Measurements from ENCODE around the gene ABRAXAS1.
"Not testable (repeated sequence)": the region's sequence is repeated elsewhere in the genome, so short reads cannot be mapped to it uniquely, and the experiment has no call there.

Gene ABRAXAS1

GRCh38 chr4:83504503-83504902 is 19.6 kb upstream of the ABRAXAS1 start:
- no peak overlapping the region for H3K4me3 ChIP-seq (ENCODE audit: low read depth, low read length)
- ChIA-PET CTCF (no interaction called here), POLR2A (no interaction called here)
- no peaks in the 10 kb centered on the region for H3K9me3 ChIP-seq (ENCODE audit: control insufficient read depth, insufficient read depth, low read depth, low read length)
- no peak overlapping the region for H3K27ac ChIP-seq (ENCODE audit: extremely low read depth, low read depth, low read length)
- no peaks in the 10 kb centered on the region for H3K4me1 ChIP-seq (ENCODE audit: control insufficient read depth, insufficient read depth, low read length)
- H3K36me3 ChIP-seq (ENCODE audit: control insufficient read depth in 2 of 2, insufficient read depth in 1 of 2, low read length in 2 of 2) = no peaks in the 10 kb centered on the region
- TF ChIP-seq ZNF707 (tag by site-specific recombination; IDR thresholded peaks at IDR 0.05) (no peak), ZSCAN18 (tag by site-specific recombination; IDR thresholded peaks at IDR 0.05) (no peak)

- no peak overlapping the region for H3K27ac ChIP-seq (ENCODE audit: extremely low read depth, low read depth, low read length)
- TF ChIP-seq ZNF248 (tag by site-specific recombination; IDR thresholded peaks at IDR 0.05) = no peak
- no peak for TF ChIP-seq ZNF548 (tag by site-specific recombination; IDR thresholded peaks at IDR 0.05)
- TF ChIP-seq, protein P1, sequence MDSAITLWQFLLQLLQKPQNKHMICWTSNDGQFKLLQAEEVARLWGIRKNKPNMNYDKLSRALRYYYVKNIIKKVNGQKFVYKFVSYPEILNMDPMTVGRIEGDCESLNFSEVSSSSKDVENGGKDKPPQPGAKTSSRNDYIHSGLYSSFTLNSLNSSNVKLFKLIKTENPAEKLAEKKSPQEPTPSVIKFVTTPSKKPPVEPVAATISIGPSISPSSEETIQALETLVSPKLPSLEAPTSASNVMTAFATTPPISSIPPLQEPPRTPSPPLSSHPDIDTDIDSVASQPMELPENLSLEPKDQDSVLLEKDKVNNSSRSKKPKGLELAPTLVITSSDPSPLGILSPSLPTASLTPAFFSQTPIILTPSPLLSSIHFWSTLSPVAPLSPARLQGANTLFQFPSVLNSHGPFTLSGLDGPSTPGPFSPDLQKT (IDR thresholded peaks at IDR 0.05; ENCODE audit: borderline replicate concordance, low read depth, low read length) = no peak
- no peak for TF ChIP-seq ZNF623 (tag by site-specific recombination; IDR thresholded peaks at IDR 0.05)
- TF ChIP-seq ZEB2 (tag by site-specific recombination; IDR thresholded peaks at IDR 0.05) = no peak
- TF ChIP-seq, protein P2, sequence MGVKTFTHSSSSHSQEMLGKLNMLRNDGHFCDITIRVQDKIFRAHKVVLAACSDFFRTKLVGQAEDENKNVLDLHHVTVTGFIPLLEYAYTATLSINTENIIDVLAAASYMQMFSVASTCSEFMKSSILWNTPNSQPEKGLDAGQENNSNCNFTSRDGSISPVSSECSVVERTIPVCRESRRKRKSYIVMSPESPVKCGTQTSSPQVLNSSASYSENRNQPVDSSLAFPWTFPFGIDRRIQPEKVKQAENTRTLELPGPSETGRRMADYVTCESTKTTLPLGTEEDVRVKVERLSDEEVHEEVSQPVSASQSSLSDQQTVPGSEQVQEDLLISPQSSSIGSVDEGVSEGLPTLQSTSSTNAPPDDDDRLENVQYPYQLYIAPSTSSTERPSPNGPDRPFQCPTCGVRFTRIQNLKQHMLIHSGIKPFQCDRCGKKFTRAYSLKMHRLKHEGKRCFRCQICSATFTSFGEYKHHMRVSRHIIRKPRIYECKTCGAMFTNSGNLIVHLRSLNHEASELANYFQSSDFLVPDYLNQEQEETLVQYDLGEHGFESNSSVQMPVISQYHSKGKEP (tag by site-specific recombination; IDR thresholded peaks at IDR 0.05) = no peak
- TF ChIP-seq REPIN1 (tag by site-specific recombination; IDR thresholded peaks at IDR 0.05; ENCODE audit: low read depth) = no peak
- TF ChIP-seq ZNF585B (tag by site-specific recombination; IDR thresholded peaks at IDR 0.05) = no peak
- no peak for TF ChIP-seq KLF9 (tag by site-specific recombination; IDR thresholded peaks at IDR 0.05; ENCODE audit: low read depth)
- CTCF ChIA-PET = no interaction called here
- H3K4me3 ChIP-seq (ENCODE audit: low read depth, low read length) = no peak overlapping the region
- no peaks in the 10 kb centered on the region for H3K36me3 ChIP-seq (ENCODE audit: control insufficient read depth in 2 of 2, insufficient read depth in 1 of 2, low read length in 2 of 2)
- no peaks in the 10 kb centered on the region for H3K9me3 ChIP-seq (ENCODE audit: control insufficient read depth, insufficient read depth, low read depth, low read length)
- POLR2A ChIA-PET = no interaction called here
- H3K4me1 ChIP-seq (ENCODE audit: control insufficient read depth, insufficient read depth, low read length) = no peaks in the 10 kb centered on the region
These were observed 19.1 kb upstream of the ABRAXAS1 start for GRCh38 chr4:83503974-83504373.

DNA sequence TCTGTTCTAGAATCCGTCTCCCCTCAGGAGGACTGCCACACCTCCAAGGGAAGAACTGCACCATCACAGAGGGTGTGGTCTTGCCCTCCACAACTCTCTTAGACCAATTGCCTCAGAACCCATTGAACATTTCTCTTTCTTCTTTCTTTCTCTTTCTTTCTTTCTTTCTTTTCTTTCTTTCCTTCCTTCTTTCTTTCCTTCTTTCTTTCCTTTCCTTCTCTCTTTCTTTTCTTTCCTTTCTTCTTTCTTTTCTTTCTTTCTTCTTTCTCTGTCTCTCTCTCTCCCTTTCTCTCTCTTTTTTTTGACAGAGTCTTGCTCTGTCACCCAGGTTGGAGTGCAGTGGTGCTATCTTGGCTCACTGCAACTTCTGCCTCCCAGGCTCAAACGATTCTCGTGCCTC is 16.8 kb upstream of the ABRAXAS1 start:
- H3K4me1 ChIP-seq (ENCODE audit: control insufficient read depth, insufficient read depth, low read length); H3K9me3 ChIP-seq (ENCODE audit: control insufficient read depth, insufficient read depth, low read depth, low read length); H3K36me3 ChIP-seq (ENCODE audit: control insufficient read depth in 2 of 2, insufficient read depth in 1 of 2, low read length in 2 of 2); H3K27ac ChIP-seq (ENCODE audit: extremely low read depth, low read depth, low read length); H3K4me3 ChIP-seq (ENCODE audit: low read depth, low read length); POLR2A ChIA-PET: not testable (repeated sequence)
- CTCF ChIA-PET = interaction anchor here (1.5 kb wide), 1 partner anchor 12 kb away, joined by 6 read pairs; no protein-coding TSS in a partner anchor
- TF ChIP-seq PRDM1 (tag by site-specific recombination; IDR thresholded peaks at IDR 0.05) (peak; percentile 23; the same call in 1 of the 2 replicates), ZNF366 (tag by site-specific recombination; conservative IDR thresholded peaks at IDR 0.05) (peak; percentile 81)

GRCh38 chr4:83498187-83498586 is 13.3 kb upstream of the ABRAXAS1 start:
- TF ChIP-seq ZNF571 (tag by site-specific recombination; IDR thresholded peaks at IDR 0.05) = no peak
- TF ChIP-seq ZNF366 (tag by site-specific recombination; conservative IDR thresholded peaks at IDR 0.05) = peak; percentile 73
- Histone ChIP-seq H3K9me3 (ENCODE audit: control insufficient read depth, insufficient read depth, low read depth, low read length) (no peaks in the 10 kb centered on the region), H3K27ac (ENCODE audit: extremely low read depth, low read depth, low read length) (no peak overlapping the region), H3K36me3 (ENCODE audit: control insufficient read depth in 2 of 2, insufficient read depth in 1 of 2, low read length in 2 of 2) (no peaks in the 10 kb centered on the region), H3K4me1 (ENCODE audit: control insufficient read depth, insufficient read depth, low read length) (no peaks in the 10 kb centered on the region), H3K4me3 (ENCODE audit: low read depth, low read length) (no peak overlapping the region)
- ChIA-PET CTCF (interaction anchor here (0.6 to 1.4 kb wide), 5 partner anchors 9 to 147 kb away, joined by 3 to 8 read pairs (median 4); no protein-coding TSS in a partner anchor), POLR2A (no interaction called here)

- CTCF ChIA-PET; H3K27ac ChIP-seq (ENCODE audit: extremely low read depth, low read depth, low read length); H3K4me3 ChIP-seq (ENCODE audit: low read depth, low read length); H3K36me3 ChIP-seq (ENCODE audit: control insufficient read depth in 2 of 2, insufficient read depth in 1 of 2, low read length in 2 of 2); H3K4me1 ChIP-seq (ENCODE audit: control insufficient read depth, insufficient read depth, low read length); H3K9me3 ChIP-seq (ENCODE audit: control insufficient read depth, insufficient read depth, low read depth, low read length); POLR2A ChIA-PET: not testable (repeated sequence)
These were observed 11.4 kb upstream of the ABRAXAS1 start for GRCh38 chr4:83496085-83496917.
